HG03432 (cell line): ENCODE results near the gene GSC2.
"Not testable (repeated sequence)": the region's sequence is repeated elsewhere in the genome, so short reads cannot be mapped to it uniquely, and the experiment has no call there.

Experiments
- ATAC-seq: cut with Tn5 transposase; IDR thresholded peaks from one replicate; pipeline ENCODE4 v1.9.1; 2021; ENCODE audit warnings: mild to moderate bottlenecking, moderate library complexity; ENCODE audit not compliant: unreplicated experiment

Gene GSC2

GRCh38 chr22:19164425-19164824, 14.3 kb upstream of the GSC2 start:
- ATAC-seq: no peak

- not testable (repeated sequence) for ATAC-seq
These were observed 8.6 kb upstream of the GSC2 start for GRCh38 chr22:19158649-19159048.

DNA sequence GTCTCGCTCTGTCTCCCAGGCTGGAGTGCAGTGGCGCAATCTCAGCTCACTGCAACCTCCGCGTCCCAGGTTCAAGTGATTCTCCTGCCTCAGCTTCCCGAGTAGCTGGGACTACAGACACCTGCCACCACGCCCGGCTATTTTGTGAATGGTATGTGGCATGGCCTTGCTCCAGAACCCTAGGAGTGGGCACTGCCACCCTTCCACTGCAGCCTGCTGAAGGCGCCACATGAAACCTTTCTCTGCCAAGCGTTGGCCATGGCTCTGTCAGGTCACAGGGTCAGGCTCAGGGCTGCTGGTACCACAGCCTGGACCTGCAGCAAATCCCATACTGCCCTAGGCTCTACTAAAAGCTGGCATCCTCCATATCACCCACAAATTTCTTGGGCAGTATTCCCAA, 6.0 kb upstream of the GSC2 start:
- not testable (repeated sequence) for ATAC-seq

DNA sequence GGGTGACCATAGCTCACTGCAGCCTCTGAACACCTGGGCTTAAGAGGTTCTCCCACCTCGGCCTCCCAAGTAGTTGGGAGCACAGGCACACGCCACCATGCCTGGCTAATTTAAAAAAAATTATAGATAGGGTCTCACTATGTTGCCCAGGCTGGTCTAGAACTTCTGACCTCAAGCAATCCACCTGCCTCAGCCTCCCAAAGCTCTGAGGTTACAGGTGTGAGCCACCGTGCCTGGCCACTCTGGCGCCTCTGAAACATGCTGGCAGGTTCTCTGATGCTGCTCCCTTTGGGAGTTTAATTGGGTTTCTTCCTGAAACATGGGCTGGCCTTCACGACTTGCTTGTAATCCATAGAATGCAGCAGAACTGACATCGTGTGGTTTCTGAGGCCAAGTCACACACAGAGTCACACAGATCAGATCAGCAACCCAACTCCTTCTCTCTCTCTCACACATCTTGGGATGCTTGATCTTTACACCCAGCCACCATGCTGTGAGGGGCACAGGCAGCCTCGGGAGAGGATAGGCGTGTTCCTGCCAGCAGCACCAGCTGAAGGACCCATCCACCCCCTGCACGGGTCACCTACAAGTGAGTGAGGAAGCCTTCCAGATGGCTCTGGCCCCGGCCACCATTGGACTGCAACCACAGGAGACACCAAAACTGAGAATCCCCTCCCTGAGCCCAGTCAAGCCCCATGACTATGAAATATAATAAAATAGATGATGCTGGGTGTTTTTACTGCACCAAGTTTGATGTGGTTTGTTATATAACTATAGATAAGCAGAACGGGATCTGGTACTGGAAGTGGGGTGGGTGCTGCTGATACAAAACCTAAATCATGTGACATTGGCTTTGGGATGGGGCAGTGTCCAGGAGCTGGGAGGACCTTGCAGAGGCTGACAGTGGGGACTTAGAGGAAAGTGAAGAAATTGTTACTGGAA, 3.1 kb upstream of the GSC2 start:
- no peak for ATAC-seq

DNA sequence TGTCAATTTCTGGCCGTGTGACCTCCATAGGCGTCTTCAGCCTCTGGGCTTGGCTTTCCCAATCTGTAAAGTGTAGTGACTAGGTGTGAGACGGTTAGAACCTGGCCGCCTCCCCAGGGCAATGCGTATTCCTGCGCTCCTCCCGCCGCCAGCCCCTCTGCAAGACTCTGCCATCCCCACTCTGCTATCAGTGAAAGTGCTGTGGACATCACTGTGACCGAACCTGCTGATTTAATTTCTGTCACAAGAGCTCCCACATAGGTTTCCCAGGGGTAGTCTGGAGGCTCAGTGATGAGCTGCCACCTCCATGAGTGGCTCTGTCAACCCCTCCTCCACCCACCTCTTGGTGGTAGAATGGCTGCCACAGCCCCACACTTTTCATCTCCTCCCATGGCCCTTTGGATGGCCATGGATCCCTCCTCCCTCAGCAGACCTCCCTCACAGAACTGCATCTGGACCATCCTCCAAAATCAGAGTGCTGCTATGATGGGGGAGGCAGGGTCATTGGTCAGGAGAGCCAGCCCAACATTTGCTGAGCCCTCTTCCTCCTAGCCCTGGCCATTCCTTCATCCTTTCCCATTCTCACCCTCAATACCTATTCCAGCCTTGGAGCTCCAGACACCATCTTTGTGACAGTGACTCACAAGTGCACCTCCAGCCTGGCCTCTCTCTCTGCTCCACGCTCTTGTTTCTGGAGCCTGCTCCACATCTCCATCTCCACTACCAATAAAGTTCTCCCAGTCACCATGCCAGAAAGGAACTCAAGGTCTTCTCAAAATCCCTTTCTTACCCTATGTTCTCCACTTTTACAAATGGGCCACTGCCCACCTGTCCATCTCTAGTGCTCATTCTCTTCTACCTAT, 1.5 kb upstream of the GSC2 start:
- no peak for ATAC-seq

DNA sequence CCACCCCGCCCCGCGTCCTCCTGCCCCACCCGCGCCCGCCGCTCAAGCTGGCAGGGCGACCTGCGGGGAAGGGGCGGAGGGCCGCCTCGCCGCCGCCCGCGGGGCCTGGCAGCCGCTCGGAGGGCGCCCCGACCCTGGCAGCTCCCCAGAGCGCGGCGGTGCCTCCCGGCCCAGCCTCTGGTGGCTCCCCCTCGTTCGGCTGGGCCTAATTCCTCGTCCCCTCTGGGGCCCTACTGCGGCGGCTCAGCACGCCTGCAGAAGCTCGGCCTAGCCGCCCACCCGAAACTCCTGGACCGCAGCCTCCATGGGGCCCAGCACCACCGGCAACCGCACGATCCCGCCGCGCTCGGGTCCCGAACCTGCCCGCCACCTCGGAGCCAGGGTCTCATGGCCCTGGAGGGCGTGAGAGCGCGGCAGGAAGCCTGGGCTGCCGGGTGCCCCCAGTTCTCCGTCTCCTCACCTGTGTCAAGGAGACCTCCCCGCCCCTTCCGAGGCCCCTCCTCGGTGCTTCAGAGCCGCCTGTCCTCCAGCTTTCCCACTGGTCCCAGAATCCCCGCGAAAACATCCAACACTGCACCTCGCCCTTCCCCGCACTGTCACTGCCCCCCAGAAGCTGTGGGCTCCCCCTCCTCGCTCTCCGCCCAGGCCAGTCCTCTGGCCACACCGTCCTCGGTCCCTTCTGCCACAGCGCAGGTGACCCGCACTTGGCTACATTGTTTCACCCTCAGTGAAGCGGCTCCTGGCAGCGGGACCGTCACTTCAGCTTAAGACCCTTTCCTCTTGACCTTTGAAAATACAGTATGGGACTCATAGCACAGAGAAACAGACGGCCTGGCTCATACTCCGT, 613 bp upstream of the GSC2 start:
- no peak for ATAC-seq

- no peak for ATAC-seq
These were observed 827 bp downstream of the GSC2 start for GRCh38 chr22:19149047-19149883.

DNA sequence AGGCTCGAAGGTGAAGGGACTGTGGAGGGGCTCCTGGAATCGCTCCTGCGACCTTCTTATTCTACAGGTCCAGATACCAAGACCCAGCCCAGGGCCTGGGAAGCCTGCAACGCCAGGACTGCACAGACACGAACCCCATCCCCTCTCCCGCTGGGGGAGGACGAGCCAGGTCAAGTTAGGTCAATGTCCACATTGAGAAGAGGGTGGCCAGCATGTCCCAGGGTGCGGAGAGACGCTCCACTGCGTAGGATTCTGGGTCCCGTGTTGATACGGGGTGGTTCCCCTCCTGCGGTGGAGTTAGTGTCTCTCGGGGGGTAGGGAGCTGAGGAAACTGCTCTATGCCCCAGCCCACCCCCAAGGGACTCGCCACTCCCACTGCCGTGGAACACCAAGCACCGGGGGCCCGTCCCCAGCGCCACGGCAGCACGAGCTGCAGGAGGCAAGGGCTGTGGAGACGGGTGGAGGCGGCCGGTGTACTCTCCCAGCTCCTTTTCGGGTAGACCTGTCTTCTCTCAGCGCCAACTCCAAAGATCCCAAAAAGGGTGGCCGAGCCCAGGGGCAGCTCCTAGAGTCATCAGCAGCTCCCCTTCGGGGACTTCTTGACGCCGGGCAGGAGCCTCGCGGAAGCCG, 1.6 kb downstream of the GSC2 start:
- no peak for ATAC-seq

DNA sequence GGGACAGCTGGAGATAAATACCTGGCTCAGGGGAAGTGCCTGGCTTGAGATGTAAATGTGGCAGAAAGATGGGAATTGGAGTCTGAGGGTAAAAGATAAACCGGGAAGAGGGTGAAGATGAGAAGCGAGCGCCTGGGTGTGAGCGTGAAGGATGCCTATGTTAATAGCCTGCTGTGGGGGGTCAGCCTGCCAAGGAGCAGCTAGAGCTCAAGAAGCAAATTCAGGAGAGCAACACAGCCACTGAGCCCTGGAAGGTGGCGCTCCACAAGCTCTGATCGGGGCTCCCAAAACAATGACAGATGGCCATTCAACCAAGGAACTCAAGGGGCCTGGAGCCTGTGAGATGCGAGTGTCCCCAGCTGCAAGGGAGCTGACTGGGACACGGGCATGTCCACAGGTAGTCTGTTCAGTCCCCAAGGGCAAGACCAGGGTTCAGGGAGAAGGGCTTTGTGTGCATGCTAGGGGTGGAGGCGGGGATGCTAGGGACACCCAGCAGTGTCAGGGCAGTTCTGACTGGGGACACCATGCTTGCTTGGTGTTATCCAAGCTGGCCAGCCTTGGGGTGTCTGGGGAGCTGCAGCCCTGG, 2.8 kb downstream of the GSC2 start:
- ATAC-seq: no peak

DNA sequence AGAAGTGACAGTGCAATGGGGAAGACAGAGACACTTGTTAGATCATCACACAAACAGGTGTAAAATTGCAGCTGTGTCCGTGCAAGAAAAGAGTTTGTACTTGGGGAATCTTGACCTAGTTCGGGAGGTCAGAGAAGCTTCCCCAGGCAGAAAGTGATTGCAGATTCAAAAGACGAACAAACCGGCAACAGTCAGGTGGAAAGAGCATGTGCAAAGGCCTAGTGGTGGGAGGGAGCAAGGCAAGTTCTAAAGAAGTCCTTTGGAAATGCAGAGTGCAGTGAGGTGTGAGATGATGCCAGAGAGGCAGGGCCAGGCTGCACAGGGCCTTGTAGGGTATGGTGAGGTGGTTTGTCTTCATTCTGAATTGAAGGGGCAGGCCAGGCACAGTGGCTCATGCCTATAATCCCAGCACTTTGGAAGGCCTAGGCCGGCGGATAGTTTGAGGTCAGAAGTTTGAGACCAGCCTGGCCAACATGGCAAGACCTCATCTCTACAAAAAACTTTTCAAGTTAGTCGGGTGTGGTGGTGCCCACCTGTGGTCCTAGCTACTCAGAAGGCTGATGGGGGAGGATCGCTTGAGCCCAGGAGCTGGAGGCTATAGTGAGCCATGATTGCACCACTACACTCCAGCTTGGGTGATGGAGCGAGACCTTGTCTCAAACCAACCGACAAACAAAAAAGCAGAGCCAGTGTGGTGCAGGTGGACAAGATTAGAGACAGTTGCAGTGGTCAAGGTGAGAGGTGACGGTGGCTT, 3.7 kb downstream of the GSC2 start:
- ATAC-seq: no peak

GRCh38 chr22:19143967-19144400, 6.1 kb downstream of the GSC2 start:
- peak; percentile 14 for ATAC-seq

- no peak for ATAC-seq
These were observed 6.9 kb downstream of the GSC2 start for GRCh38 chr22:19143212-19143611.

DNA sequence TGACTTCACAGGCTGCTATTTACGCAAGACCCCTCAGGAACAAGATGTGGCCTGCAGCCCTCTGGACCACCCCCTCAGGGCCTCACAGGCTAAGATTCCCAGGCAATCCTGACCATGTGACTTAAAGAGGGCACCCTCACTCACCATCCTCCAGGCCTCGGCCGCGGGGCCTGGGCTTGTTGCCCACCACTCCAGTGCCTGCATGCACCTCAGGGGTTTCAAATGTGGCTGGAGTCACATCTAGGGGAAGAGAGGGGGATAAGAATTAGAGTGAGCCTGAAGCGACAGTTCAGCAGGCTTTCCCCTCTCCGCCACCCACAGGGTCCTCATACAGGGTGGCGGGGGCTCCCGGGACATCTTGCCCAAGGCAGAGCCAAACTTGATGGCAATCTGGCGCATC, 7.7 kb downstream of the GSC2 start:
- no peak for ATAC-seq

DNA sequence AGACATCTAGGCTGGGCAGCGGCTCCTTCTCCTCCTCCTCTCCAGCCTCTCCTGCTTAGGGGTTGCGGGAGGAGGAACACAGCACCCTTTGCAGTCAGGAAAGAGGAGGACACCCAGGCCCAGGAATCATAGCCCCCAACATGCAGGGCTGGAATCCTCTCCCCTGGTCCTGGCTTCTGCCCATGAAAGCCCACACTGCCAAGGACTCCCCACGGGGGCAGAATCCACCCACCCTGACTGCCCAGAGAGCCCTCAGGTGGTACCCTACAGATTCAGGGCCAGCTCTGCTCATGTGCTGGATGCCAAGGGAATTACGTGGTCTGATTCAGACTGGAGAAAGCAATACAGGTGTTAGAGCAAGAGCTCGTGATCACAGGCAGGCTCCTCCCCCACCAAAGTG, 10.1 kb downstream of the GSC2 start:
- no peak for ATAC-seq

- ATAC-seq: no peak
These were observed 11.1 kb downstream of the GSC2 start for GRCh38 chr22:19139001-19139356.

GRCh38 chr22:19138217-19139000, 11.7 kb downstream of the GSC2 start:
- no peak for ATAC-seq

- ATAC-seq: no peak
These were observed 12.5 kb downstream of the GSC2 start for GRCh38 chr22:19137384-19138216.
